B cell (primary cell): ENCODE measurements around the gene BICRAL. TPM values are rescaled to one million over a fixed set of nuclear protein-coding genes. Genes with fewer than 3 reads are reported as not detected.

ENCODE experiments used
- ATAC-seq: fragments of 200-7000 bp; cut with Tn5 transposase; one replicate; pipeline ENCODE4 v1.10.0; 2021; ENCODE audit warnings: low read depth, mild to moderate bottlenecking, moderate number of reproducible peaks, moderate library complexity
- CTCF ChIA-PET: fragments of 350-600 bp; sonication (Branson Sonifier 250); formaldehyde crosslinking; loops from one replicate; lab custom pipeline; 2021; ENCODE audit warnings: antibody characterized with exemption, inconsistent platforms; lab: Charles Lee
- POLR2A ChIA-PET: fragments of 350-600 bp; sonication (Branson Sonifier 250); formaldehyde crosslinking; loops from one replicate; lab custom pipeline; 2021; ENCODE audit warnings: antibody characterized with exemption; lab: Charles Lee
- DNase-seq: peaks from one replicate; pipeline ENCODE4 v3.0.0; 2013
- H2AFZ ChIP-seq: 2 replicates; pipeline ENCODE4 v1.6.1; 2012; ENCODE audit warnings: mild to moderate bottlenecking, low read depth, low read length; ENCODE audit not compliant: insufficient read depth, poor library complexity, severe bottlenecking
- H3K27ac ChIP-seq, 2 donors: 1 replicate in 1 of 2; 2 replicates in 1 of 2; pipeline ENCODE4 v1.5.1; 2012 to 2013; ENCODE audit warnings: low read length in 2 of 2, mild to moderate bottlenecking in 2 of 2, moderate library complexity in 1 of 2
- H3K27me3 ChIP-seq, 4 experiments: fragments of 200-600 bp in 1 of 4; sonication (generic) in 1 of 4; replicated peaks in 1 of 4; 1 replicate in 2 of 4; 2 replicates in 2 of 4; pipeline versions ENCODE4 v1.6.1 to v1.7.0; 2013 to 2016; ENCODE audit warnings: low read length in 3 of 4, mild to moderate bottlenecking in 2 of 4, mixed read lengths in 1 of 4, moderate library complexity in 1 of 4; ENCODE audit not compliant: insufficient read depth in 4 of 4, control insufficient read depth in 3 of 4; ENCODE audit errors: control extremely low read depth in 1 of 4
- H3K36me3 ChIP-seq, 2 experiments: replicated peaks in 1 of 2; 1 replicate in 1 of 2; 2 replicates in 1 of 2; pipeline versions ENCODE4 v1.6.1 to v1.7.1; 2013; ENCODE audit warnings: low read length in 1 of 2; ENCODE audit not compliant: insufficient read depth in 2 of 2, control insufficient read depth in 1 of 2; ENCODE audit errors: control extremely low read depth in 1 of 2, extremely low read depth in 1 of 2
- H3K4me1 ChIP-seq, 2 donors: fragments of 200-600 bp in 1 of 2; sonication (generic) in 1 of 2; 1 replicate in 1 of 2; 2 replicates in 1 of 2; pipeline versions ENCODE4 v1.5.1 to v1.6.1; 2013 to 2017; ENCODE audit warnings: low read length in 2 of 2; ENCODE audit not compliant: control insufficient read depth in 2 of 2, insufficient read depth in 2 of 2
- H3K4me2 ChIP-seq: replicated peaks from 2 replicates; pipeline ENCODE3; 2012; ENCODE audit warnings: mild to moderate bottlenecking, low read depth, low read length; ENCODE audit not compliant: poor library complexity, severe bottlenecking
- H3K4me3 ChIP-seq, 5 experiments: fragments of 200-600 bp in 1 of 5; sonication (generic) in 1 of 5; 1 replicate in 3 of 5; 2 replicates in 2 of 5; pipeline versions ENCODE4 v1.5.1 to v1.7.0; 2011 to 2016; ENCODE audit warnings: low read length in 4 of 5, mild to moderate bottlenecking in 4 of 5, low read depth in 2 of 5, control low read depth in 1 of 5, moderate library complexity in 1 of 5; ENCODE audit not compliant: insufficient read depth in 1 of 5; ENCODE audit errors: control extremely low read depth in 1 of 5, extremely low read depth in 1 of 5
- H3K79me2 ChIP-seq: fragments of 200-600 bp; sonication (generic); one replicate; pipeline ENCODE4 v1.6.0; 2016; ENCODE audit warnings: low read length; ENCODE audit not compliant: control insufficient read depth, insufficient read depth
- H3K9ac ChIP-seq: fragments of 200-600 bp; sonication (generic); 2 replicates; pipeline ENCODE4 v1.6.1; 2017; ENCODE audit warnings: mild to moderate bottlenecking, low read length, moderate library complexity
- H3K9me3 ChIP-seq, 3 donors: one replicate each; pipeline versions ENCODE4 v1.6.1 to v1.7.1; 2013; ENCODE audit warnings: low read length in 2 of 3; ENCODE audit not compliant: control insufficient read depth in 2 of 3, insufficient read depth in 1 of 3; ENCODE audit errors: control extremely low read depth in 1 of 3
- H4K20me1 ChIP-seq: 2 replicates; pipeline ENCODE4 v1.6.0; 2012; ENCODE audit warnings: mild to moderate bottlenecking, low read length; ENCODE audit not compliant: insufficient read depth, control insufficient read depth, poor library complexity, severe bottlenecking
- H3K27ac Mint-ChIP-seq: one replicate; pipeline ENCODE4 v1.8.0; 2021; ENCODE audit warnings: mixed read lengths
- H3K27me3 Mint-ChIP-seq: one replicate; pipeline ENCODE4 v1.8.0; 2021; ENCODE audit warnings: mixed read lengths
- H3K4me1 Mint-ChIP-seq: one replicate; pipeline ENCODE4 v1.8.0; 2021; ENCODE audit warnings: mixed read lengths
- H3K4me3 Mint-ChIP-seq: one replicate; pipeline ENCODE4 v1.8.0; 2021; ENCODE audit warnings: mixed read lengths
- H3K9me3 Mint-ChIP-seq: one replicate; pipeline ENCODE4 v1.8.0; 2022; ENCODE audit warnings: mixed read lengths; ENCODE audit not compliant: insufficient read depth
- EZH2 ChIP-seq: IDR thresholded peaks from 2 replicates; pipeline ENCODE4 v1.6.1; 2012; ENCODE audit warnings: borderline replicate concordance, low read depth, mild to moderate bottlenecking, moderate library complexity, low read length; ENCODE audit not compliant: insufficient read depth, poor library complexity, severe bottlenecking
- WGBS: methylation state at CpG from one replicate; pipeline ENCODE4 v1.1.5; 2013; ENCODE audit warnings: missing lambda C conversion rate; ENCODE audit not compliant: insufficient coverage; 5-methylcytosine and 5-hydroxymethylcytosine counted together
- intact Hi-C: fragments of 100-400 bp; cut with micrococcal nuclease; formaldehyde crosslinking; loops from one replicate; pipeline ENCODE4 v1.10.0; 2022
- polyA plus RNA-seq: library from polyadenylated mRNA; depleted of rRNA; stranded (reverse); fragments of >200 nt; gene quantifications from 2 replicates; pipeline ENCODE4 v1.2.3, GENCODE V29; 2012
- total RNA-seq, 2 donors: library from RNA; stranded (reverse); fragments of 120-200 nt in 1 of 2; gene quantifications; 1 replicate in 1 of 2; 2 replicates in 1 of 2; pipeline versions ENCODE4 v1.2.3 to v1.2.4, GENCODE V29; 2013 to 2022
- TF ChIP-seq, protein P1 (sequence below): fragments of 200-600 bp; IDR thresholded peaks from one replicate; pipeline ENCODE4 v1.8.0; 2022; ENCODE audit warnings: antibody characterized with exemption, mild to moderate bottlenecking

BICRAL gene
- total and polyA plus RNA-seq, 2 donors (not counting 1 experiment from before 2014, with no cell fraction given) = 17.5 to 34.1 TPM

- H3K9me3 Mint-ChIP-seq = no peaks in the 10 kb centered on the region
- ChIA-PET POLR2A (interaction anchor here (0.7 kb wide), 1 partner anchor 10 kb away, joined by 3 read pairs; the partner anchor contains the start of gene TBCC), CTCF (no interaction called here)
- peaks cover 3% of the 10 kb centered on the region for H3K27me3 Mint-ChIP-seq
- intact Hi-C loops = no loop called here
- no peaks in the 10 kb centered on the region for H3K27me3 ChIP-seq
- WGBS = 100% methylated on average over 2 of the region's 3 CpGs
- H3K9ac ChIP-seq = no peak overlapping the region
- ATAC-seq (no peak), DNase-seq (no peak)
- no peak overlapping the region for H3K27ac ChIP-seq
- H4K20me1 ChIP-seq = no peaks in the 10 kb centered on the region
- H3K4me1 ChIP-seq = no peaks in the 10 kb centered on the region
- no peaks in the 10 kb centered on the region for H3K9me3 ChIP-seq
- no peaks in the 10 kb centered on the region for H3K4me1 Mint-ChIP-seq
- H3K4me2 ChIP-seq = no peak overlapping the region
- H3K4me3 ChIP-seq = no peak overlapping the region
- H3K27ac Mint-ChIP-seq = no peak overlapping the region
- no peaks in the 10 kb centered on the region for H3K36me3 ChIP-seq
- no peak overlapping the region for H2AFZ ChIP-seq
- TF ChIP-seq, protein P1, sequence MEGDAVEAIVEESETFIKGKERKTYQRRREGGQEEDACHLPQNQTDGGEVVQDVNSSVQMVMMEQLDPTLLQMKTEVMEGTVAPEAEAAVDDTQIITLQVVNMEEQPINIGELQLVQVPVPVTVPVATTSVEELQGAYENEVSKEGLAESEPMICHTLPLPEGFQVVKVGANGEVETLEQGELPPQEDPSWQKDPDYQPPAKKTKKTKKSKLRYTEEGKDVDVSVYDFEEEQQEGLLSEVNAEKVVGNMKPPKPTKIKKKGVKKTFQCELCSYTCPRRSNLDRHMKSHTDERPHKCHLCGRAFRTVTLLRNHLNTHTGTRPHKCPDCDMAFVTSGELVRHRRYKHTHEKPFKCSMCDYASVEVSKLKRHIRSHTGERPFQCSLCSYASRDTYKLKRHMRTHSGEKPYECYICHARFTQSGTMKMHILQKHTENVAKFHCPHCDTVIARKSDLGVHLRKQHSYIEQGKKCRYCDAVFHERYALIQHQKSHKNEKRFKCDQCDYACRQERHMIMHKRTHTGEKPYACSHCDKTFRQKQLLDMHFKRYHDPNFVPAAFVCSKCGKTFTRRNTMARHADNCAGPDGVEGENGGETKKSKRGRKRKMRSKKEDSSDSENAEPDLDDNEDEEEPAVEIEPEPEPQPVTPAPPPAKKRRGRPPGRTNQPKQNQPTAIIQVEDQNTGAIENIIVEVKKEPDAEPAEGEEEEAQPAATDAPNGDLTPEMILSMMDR = no peak
- TF ChIP-seq EZH2 = no peak
- H3K79me2 ChIP-seq = no peaks in the 10 kb centered on the region
- no peak overlapping the region for H3K4me3 Mint-ChIP-seq
These were observed 45.9 kb upstream of the BICRAL start for GRCh38 chr6:42735976-42736375.

GRCh38 chr6:42740725-42741124 is 41.1 kb upstream of the BICRAL start:
- Histone ChIP-seq H3K9me3 (peaks cover 0 to 23% (median 0%) of the 10 kb centered on the region in 3 donors), H3K36me3 (no peaks in the 10 kb centered on the region), H3K4me1 (peaks cover 13 to 15% of the 10 kb centered on the region in 2 donors), H3K4me3 (no peak overlapping the region), H3K4me2 (no peak overlapping the region), H3K27ac (no peak overlapping the region), H3K9ac (no peak overlapping the region), H3K27me3 (no peaks in the 10 kb centered on the region), H3K79me2 (peaks cover 24% of the 10 kb centered on the region), H2AFZ (no peak overlapping the region), H4K20me1 (peaks cover 22% of the 10 kb centered on the region)
- ChIA-PET CTCF (interaction anchor here (0.6 to 1.3 kb wide), 3 partner anchors 49 to 170 kb away, joined by 3 to 5 read pairs (median 4); no protein-coding TSS in a partner anchor), POLR2A (interaction anchor here (0.7 kb wide), 3 partner anchors 15 to 150 kb away, joined by 4 to 6 read pairs (median 4); no protein-coding TSS in a partner anchor)
- WGBS = no CpG with 5 or more reads among the region's 3 CpGs
- Mint-ChIP-seq H3K27ac (no peak overlapping the region), H3K4me1 (peaks cover 16% of the 10 kb centered on the region), H3K27me3 (peaks cover 3% of the 10 kb centered on the region), H3K9me3 (no peaks in the 10 kb centered on the region), H3K4me3 (no peak overlapping the region)
- intact Hi-C loops = no loop called here
- TF ChIP-seq, protein P1 = no peak
- TF ChIP-seq EZH2 = no peak
- ATAC-seq = no peak
- no peak for DNase-seq
